NOMO-1 treated with dmso at 0.1 percent for 144 hours (cell line): Measurements from ENCODE around the gene ILDR2.

Experiments used
- DNase-seq: peaks from one replicate; lab custom pipeline; 2025; ENCODE audit not compliant: unreplicated experiment; lab: John Stamatoyannopoulos, UW

ILDR2 gene

GRCh38 chr1:166972193-166972592 lies 3.1 kb downstream of the ILDR2 start:
- no peak for DNase-seq

- DNase-seq: no peak
These were observed 4.1 kb downstream of the ILDR2 start for GRCh38 chr1:166971252-166971651.

- DNase-seq: no peak
These were observed 6.2 kb downstream of the ILDR2 start for GRCh38 chr1:166969074-166969677.

- DNase-seq: no peak
These were observed 14.4 kb downstream of the ILDR2 start for GRCh38 chr1:166960858-166961474.

- DNase-seq: no peak
These were observed 18.5 kb downstream of the ILDR2 start for GRCh38 chr1:166956872-166957271.

GRCh38 chr1:166956057-166956850 lies 19.1 kb downstream of the ILDR2 start:
- no peak for DNase-seq

GRCh38 chr1:166953491-166953890 lies 21.8 kb downstream of the ILDR2 start:
- no peak for DNase-seq

- DNase-seq: no peak
These were observed 23.2 kb downstream of the ILDR2 start for GRCh38 chr1:166952002-166952746.

GRCh38 chr1:166951050-166951449 lies 24.3 kb downstream of the ILDR2 start:
- no peak for DNase-seq

- DNase-seq: no peak
These were observed 25.2 kb downstream of the ILDR2 start for GRCh38 chr1:166950156-166950555.

GRCh38 chr1:166948856-166949350 lies 26.4 kb downstream of the ILDR2 start:
- DNase-seq: no peak

- DNase-seq: no peak
These were observed 27.8 kb downstream of the ILDR2 start for GRCh38 chr1:166947398-166948043.

- no peak for DNase-seq
These were observed 31.0 kb downstream of the ILDR2 start for GRCh38 chr1:166944186-166944967.

- no peak for DNase-seq
These were observed 35.5 kb downstream of the ILDR2 start for GRCh38 chr1:166939741-166940375.

GRCh38 chr1:166937962-166938361 lies 37.4 kb downstream of the ILDR2 start:
- no peak for DNase-seq

GRCh38 chr1:166937329-166937728 lies 38.0 kb downstream of the ILDR2 start:
- DNase-seq: no peak

- no peak for DNase-seq
These were observed 41.7 kb downstream of the ILDR2 start for GRCh38 chr1:166933633-166934032.

GRCh38 chr1:166933140-166933539 lies 42.2 kb downstream of the ILDR2 start:
- DNase-seq: no peak

GRCh38 chr1:166929911-166930310 lies 45.4 kb downstream of the ILDR2 start:
- no peak for DNase-seq

- DNase-seq: no peak
These were observed 47.6 kb downstream of the ILDR2 start for GRCh38 chr1:166927701-166928100.
